Mammary epithelial cell (primary cell): ENCODE data around the gene RNASE13.

Experiments used
- CTCF ChIP-seq, 2 donors: IDR thresholded peaks in 1 of 2; conservative IDR thresholded peaks in 1 of 2; 2 replicates each; pipeline ENCODE4 v1.5.1; 2011 to 2012; ENCODE audit warnings: inconsistent platforms in 2 of 2, low read length in 2 of 2, mild to moderate bottlenecking in 2 of 2, control low read depth in 1 of 2, low read depth in 1 of 2; ENCODE audit not compliant: insufficient read depth in 1 of 2; ENCODE audit errors: extremely low read depth in 1 of 2
- EZH2 ChIP-seq: IDR thresholded peaks from 2 replicates; pipeline ENCODE4 v1.6.1; 2012; ENCODE audit warnings: low read length, inconsistent platforms, borderline replicate concordance

- TF ChIP-seq CTCF (conservative IDR thresholded peaks at IDR 0.05 in 1 of 2, IDR thresholded peaks at IDR 0.05 in 1 of 2; ENCODE audit: extremely low read depth in 1 of 2, insufficient read depth in 1 of 2, low read depth in 1 of 2, low read length in 2 of 2) (no peak), EZH2 (no peak)
These were observed 44.1 kb upstream of the RNASE13 start for GRCh38 chr14:21078726-21079125.
